ENCODE measurements around the gene KDF1. TPM values are rescaled to one million over a fixed set of nuclear protein-coding genes. Genes with fewer than 3 reads are reported as not detected.

Gene KDF1
- total and polyA plus RNA-seq, 2 donors (not counting 1 experiment from before 2014, with no cell fraction given) = not detected

- H3K4me1 ChIP-seq (ENCODE audit: control insufficient read depth, extremely low read depth, insufficient read depth, low read length) = peaks cover 6% of the 10 kb centered on the region
- peak within 1 kb of the TSS; percentile 88 for H3K9ac ChIP-seq (ENCODE audit: insufficient read depth, low read length)
- H3K9me3 ChIP-seq (ENCODE audit: control insufficient read depth, insufficient read depth, low read depth, low read length) = no peaks in the 10 kb centered on the region
- peak; percentile 82 to 95 for DNase-seq (ENCODE audit: low read depth in 2 of 2)
- H3K4me3 ChIP-seq (replicated peaks in 1 of 4; ENCODE audit: control extremely low read depth in 1 of 4, insufficient read depth in 1 of 4, low read depth in 3 of 4, low read length in 4 of 4) = peak within 1 kb of the TSS; percentile 89 to 99 (median 94)
- no peaks in the 10 kb centered on the region for H3K27me3 ChIP-seq (ENCODE audit: control insufficient read depth, insufficient read depth, low read length)
- peak within 1 kb of the TSS; percentile 77 for H2AFZ ChIP-seq (ENCODE audit: low read length)
- no peaks in the 10 kb centered on the region for H4K20me1 ChIP-seq (ENCODE audit: control insufficient read depth, extremely low read depth, insufficient read depth, low read length)
- no peak for TF ChIP-seq EZH2 (IDR thresholded peaks at IDR 0.05; ENCODE audit: low read length, missing control alignments)
- no peak for TF ChIP-seq CTCF (conservative IDR thresholded peaks at IDR 0.05 in 1 of 2, IDR thresholded peaks at IDR 0.05 in 1 of 2; ENCODE audit: low read depth in 1 of 2, low read length in 2 of 2)
- peak within 1 kb of the TSS; percentile 83 for H3K4me2 ChIP-seq (ENCODE audit: extremely low read depth, insufficient read depth, low read length)
- H3K36me3 ChIP-seq (ENCODE audit: control insufficient read depth, insufficient read depth, low read length) = peaks cover 2% of the 10 kb centered on the region
- H3K79me2 ChIP-seq (ENCODE audit: control insufficient read depth, insufficient read depth, low read length) = peaks cover 20% of the 10 kb centered on the region
- H3K27ac ChIP-seq (ENCODE audit: insufficient read depth, low read length) = peak within 1 kb of the TSS; percentile 84
Measured at GRCh38 chr1:26900001-26900814, 60.1 kb downstream of the KDF1 start, which contains the start of gene GPATCH3. GPATCH3 (minus strand) TSS chr1:26900467; CDS start chr1:26900442, 25 bp downstream.

Other genes with a start within 250 kb of the KDF1 start
- 17.2 and 29.6 TPM in 2 replicates for gene PIGV, start 172.5 kb downstream of the KDF1 start, total RNA-seq
- 10.4 and 13.3 TPM in 2 replicates for gene PIGV, start 172.5 kb downstream of the KDF1 start, polyA plus RNA-seq
- gene ZDHHC18, start 133.8 kb downstream of the KDF1 start, total RNA-seq = 4.6 and 6.3 TPM in 2 replicates
- gene ZDHHC18, start 133.8 kb downstream of the KDF1 start, polyA plus RNA-seq = 16.9 and 22.3 TPM in 2 replicates
- gene SFN, start 97.3 kb downstream of the KDF1 start, total RNA-seq = under 0.01 TPM in 1 of 2 replicates, not detected in the other
- gene SFN, start 97.3 kb downstream of the KDF1 start, polyA plus RNA-seq = 0.19 and 0.34 TPM in 2 replicates
- gene GPN2, start 70.2 kb downstream of the KDF1 start, total RNA-seq = 9.0 and 12.2 TPM in 2 replicates
- 21.5 and 32.6 TPM in 2 replicates for gene GPN2, start 70.2 kb downstream of the KDF1 start, polyA plus RNA-seq
- 10.8 and 11.4 TPM in 2 replicates for gene GPATCH3, start 60.0 kb downstream of the KDF1 start, total RNA-seq
- gene GPATCH3, start 60.0 kb downstream of the KDF1 start, polyA plus RNA-seq = 4.9 and 5.1 TPM in 2 replicates
- not detected in 2 replicates for gene NR0B2, start 46.5 kb downstream of the KDF1 start, total RNA-seq
- gene NR0B2, start 46.5 kb downstream of the KDF1 start, polyA plus RNA-seq = not detected in 2 replicates
- 19.5 and 21.5 TPM in 2 replicates for gene NUDC, start 38.7 kb downstream of the KDF1 start, total RNA-seq
- 41.5 and 60.3 TPM in 2 replicates for gene NUDC, start 38.7 kb downstream of the KDF1 start, polyA plus RNA-seq
- 10.8 and 16.2 TPM in 2 replicates for gene TRNP1, start 33.2 kb upstream of the KDF1 start, total RNA-seq
- gene TRNP1, start 33.2 kb upstream of the KDF1 start, polyA plus RNA-seq = 32.6 and 66.9 TPM in 2 replicates
- gene TENT5B, start 52.4 kb upstream of the KDF1 start, total RNA-seq = 0.50 and 1.0 TPM in 2 replicates
- gene TENT5B, start 52.4 kb upstream of the KDF1 start, polyA plus RNA-seq = 1.9 and 9.3 TPM in 2 replicates
- gene SLC9A1, start 194.7 kb upstream of the KDF1 start, total RNA-seq = 3.9 and 10.4 TPM in 2 replicates
- 4.9 and 9.5 TPM in 2 replicates for gene SLC9A1, start 194.7 kb upstream of the KDF1 start, polyA plus RNA-seq

Measured in fibroblast of lung (primary cell).